GM21390 (cell line): ENCODE measurements around the gene FADD.
"Not testable (repeated sequence)": the region's sequence is repeated elsewhere in the genome, so short reads cannot be mapped to it uniquely, and the experiment has no call there.

ENCODE experiments used
- ATAC-seq: cut with Tn5 transposase; IDR thresholded peaks from one replicate; pipeline ENCODE4 v1.9.1; 2021; ENCODE audit not compliant: unreplicated experiment

The FADD gene

DNA sequence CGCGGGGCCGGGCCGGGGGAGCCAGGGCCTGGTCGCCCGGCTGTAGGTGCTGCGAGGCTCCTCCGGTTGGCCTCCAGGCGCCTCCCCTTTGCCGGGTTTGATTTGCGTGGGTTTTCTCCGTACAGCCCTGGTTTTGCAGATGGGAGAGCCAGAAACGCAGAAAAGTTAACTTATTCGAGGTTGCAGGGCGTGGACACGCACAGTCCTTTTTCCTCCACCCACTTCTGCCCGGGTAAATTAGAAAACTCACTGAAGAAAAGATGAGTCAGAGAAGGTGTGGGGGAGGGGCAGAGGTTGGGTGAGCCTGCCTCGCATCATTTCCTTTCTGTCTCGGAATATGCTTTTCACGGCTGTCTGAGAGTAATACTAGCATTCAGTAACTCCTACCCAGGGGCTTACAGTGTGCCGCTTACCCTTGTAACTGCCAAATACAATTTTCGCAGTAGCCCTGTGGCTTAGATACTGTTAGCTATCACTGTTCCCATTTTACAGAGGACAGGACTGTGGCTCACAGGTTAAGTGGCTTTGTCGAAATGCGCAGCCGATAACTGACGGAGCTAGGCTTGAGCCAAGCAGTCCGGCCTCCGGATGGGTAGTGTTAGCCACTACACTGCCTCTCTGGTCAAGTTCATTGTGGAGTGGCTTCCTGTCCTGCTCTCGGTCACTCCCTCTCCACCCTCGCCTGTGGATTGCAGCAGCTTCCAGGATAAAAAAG is 812 bp downstream of the FADD start:
- ATAC-seq, result peak; percentile 26

- no peak for ATAC-seq
These were observed 1.3 kb downstream of the FADD start for GRCh38 chr11:70204466-70204799.

DNA sequence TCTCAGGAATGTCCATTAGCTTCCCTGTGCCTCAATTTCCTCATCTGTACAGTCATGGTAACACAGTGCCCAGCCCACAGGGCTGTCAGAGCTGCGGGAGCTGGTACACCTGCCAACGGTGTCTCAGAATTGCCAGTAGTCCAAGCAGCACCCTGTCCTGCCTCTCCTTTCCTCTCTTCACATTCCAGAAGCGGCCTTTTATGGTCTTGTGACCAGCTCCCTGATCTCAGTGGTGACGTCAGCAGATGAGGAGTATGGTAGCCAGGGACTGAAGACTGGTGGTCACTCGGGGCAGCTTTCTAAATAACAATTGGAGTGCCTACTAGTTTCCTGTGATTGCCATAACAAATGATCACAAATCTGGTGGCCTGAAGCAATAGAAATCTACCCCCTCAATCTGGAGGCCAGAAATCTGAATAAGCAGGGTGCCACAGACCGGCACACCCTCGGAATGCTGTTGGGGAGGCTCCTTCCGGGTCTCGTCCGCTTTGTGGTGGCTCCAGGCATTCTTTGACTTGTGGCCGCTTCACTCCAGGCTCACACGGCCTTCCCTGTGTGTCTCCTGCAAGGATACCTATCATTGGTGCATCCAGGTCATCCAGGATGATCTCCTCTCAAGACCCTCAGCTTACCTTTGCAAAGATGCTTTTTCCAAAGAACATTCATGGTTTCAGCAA is 2.1 kb downstream of the FADD start:
- ATAC-seq, result no peak

DNA sequence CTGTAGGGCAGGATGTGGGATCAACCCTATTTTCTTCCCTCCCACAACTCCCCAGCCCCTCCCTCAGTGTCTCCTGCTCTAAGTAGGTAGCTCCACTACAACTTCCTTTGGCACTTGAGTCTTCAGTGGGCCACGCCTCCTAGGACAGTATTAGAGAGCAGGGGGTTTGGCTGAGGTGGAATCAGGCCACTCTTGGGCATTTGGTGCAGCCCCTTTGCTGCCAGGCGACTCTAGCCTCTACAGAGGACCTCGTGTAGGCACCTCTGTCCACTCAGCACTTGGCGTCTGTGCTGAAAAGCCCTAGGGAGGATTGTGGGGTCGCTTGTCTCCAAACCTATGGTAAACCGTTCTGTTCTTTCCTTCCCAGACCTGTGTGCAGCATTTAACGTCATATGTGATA is 2.7 kb downstream of the FADD start:
- no peak for ATAC-seq

DNA sequence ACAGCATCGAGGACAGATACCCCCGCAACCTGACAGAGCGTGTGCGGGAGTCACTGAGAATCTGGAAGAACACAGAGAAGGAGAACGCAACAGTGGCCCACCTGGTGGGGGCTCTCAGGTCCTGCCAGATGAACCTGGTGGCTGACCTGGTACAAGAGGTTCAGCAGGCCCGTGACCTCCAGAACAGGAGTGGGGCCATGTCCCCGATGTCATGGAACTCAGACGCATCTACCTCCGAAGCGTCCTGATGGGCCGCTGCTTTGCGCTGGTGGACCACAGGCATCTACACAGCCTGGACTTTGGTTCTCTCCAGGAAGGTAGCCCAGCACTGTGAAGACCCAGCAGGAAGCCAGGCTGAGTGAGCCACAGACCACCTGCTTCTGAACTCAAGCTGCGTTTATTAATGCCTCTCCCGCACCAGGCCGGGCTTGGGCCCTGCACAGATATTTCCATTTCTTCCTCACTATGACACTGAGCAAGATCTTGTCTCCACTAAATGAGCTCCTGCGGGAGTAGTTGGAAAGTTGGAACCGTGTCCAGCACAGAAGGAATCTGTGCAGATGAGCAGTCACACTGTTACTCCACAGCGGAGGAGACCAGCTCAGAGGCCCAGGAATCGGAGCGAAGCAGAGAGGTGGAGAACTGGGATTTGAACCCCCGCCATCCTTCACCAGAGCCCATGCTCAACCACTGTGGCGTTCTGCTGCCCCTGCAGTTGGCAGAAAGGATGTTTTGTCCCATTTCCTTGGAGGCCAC is 3.3 kb downstream of the FADD start:
- ATAC-seq, result no peak

GRCh38 chr11:70206982-70207376 is 3.9 kb downstream of the FADD start:
- no peak for ATAC-seq

DNA sequence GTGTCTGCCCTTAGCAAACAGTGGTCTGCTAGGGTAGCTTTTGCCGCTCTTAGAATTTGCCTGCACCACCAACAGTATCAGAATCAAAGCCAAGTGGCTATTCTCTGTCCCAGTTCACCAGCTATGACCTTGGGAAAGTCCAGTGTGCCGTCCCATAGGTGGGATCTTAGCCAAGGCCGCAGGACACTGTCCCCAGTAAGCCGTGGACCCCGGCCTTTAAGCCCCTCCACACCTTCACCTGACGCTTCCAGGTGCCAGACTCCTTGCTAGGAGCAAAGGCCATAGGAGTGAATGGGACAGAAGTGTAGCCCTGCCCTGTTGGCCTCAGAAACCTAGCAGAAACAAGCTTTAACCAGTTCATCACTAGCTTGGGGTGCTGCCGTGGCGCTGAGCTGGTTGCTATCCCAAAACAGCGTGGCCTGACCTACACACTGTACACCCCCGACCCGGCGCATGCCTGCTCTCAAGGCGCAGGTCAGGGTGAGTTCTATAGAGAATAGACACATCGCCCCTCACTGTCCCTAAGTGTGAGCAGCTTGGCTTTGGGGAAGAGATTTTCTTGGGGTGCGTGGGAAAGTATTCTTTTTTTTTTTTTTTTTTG is 4.5 kb downstream of the FADD start:
- ATAC-seq, result no peak

GRCh38 chr11:70209391-70209912 is 6.4 kb downstream of the FADD start:
- ATAC-seq, result no peak

DNA sequence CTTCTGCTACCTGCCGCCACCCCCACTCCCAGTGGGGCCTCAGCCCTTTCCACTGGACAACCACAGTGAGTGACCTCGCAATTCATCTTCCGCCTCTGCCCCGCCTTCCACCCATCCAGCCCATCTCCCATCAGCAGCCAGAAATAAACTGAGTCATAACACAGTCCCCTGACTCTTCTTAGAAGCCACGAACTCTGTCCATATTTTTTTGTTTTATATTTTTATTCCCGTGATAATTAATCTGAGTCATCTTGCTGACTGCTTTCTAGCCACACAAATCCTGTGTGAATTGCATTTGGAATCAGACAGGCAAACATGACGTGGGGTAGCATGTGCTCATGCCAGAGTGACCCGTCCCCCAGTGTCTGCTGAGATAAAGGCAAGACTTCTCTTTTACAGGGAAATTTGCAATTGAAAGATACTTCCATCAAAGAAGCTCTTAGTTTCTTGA is 7.0 kb downstream of the FADD start:
- ATAC-seq, result no peak

DNA sequence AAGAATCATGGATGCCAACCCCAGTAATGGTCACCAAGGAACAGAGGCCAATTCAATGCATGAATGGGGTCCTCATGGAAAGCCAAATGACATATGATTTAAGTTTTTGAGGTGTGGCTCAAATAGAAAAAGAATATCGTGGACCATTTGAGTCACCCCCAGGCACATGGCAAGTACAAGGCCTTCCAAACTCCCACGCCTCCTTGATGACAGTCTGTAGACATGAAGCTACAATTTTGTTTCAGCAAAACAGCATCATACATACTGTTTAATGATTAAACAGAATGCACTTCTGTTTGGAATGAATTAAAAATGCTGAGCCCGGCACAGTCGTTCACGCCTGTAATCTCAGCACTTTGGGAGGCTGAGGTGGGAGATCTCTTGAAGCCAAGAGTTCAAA is 7.4 kb downstream of the FADD start:
- ATAC-seq, result no peak

GRCh38 chr11:70212227-70212811 is 9.2 kb downstream of the FADD start:
- ATAC-seq, result no peak

DNA sequence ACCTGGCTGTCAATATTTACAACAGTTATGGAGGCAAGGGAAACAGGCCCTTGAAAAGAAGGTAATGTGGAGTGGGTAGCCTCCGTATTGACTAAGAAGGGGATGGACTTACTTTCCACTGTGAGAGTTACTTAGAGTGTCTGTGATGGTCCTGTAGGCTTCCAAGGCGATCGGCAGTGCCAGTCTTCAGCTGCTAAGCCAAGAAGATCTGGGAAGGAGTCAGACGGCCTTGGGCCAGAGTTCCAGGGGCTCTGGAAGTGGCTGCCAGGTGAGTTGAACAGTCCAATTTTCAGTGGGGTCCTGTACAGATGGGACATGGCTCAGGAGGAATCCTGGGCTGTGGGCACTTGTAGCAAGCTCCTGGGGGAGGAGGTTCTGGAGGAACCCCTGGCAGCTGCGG is 14.3 kb downstream of the FADD start:
- ATAC-seq, result not testable (repeated sequence)

DNA sequence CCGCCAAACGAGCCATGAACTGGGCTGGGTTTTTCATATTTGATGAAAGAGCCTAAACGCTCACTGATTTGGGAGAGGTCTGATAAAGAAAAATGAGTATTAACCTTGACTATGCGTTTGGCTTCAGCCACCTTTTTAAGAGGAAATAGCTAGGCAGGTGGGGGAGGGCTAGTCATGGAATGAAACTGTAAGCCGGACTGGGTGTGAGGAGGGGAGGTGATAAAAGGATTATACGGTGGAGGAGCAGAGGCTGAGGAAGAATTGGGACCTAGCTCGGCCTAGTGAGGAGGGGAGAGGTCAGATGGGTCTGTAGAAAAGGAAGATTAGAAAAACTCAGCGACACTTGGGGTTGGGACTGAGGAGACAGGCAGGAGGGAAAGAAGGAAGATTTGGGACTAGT is 15.0 kb downstream of the FADD start:
- not testable (repeated sequence) for ATAC-seq

DNA sequence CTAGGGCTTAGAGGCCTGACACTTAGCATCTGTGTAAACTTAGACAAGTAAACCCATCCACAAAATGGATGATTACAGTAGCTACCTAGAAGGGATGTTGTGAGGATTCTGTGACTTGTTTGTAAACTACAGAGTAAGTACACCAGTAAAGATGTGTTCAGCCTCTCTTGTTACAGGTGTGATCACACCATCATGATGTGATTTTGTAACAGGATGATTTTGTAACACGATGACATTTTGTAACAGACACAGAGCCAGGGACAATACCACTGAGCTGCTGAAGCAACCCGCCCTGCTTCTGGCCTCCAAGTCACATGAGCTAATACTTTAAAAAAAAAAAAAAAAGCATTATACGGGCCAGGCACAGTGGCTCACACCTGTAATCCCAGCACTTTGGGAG is 17.0 kb downstream of the FADD start:
- no peak for ATAC-seq

DNA sequence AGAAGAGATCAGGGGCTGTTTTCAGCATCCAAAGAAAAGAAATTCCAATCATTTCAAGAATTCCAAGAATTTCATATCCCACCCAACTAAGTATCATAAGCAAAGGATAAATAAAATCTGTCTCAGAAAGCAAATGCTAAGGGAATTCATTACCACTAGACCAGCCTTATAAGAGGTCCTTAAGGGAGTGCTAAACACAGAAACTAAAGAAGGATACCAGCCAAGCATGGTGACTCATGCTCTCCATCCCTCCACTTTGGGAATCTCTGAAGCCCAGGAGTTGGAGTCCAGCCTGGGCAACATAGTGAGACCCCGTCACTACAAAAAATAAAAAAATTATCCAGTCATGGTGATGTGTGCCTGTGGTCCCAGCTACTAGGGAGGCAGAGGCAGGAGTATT is 17.8 kb downstream of the FADD start:
- ATAC-seq, result no peak

DNA sequence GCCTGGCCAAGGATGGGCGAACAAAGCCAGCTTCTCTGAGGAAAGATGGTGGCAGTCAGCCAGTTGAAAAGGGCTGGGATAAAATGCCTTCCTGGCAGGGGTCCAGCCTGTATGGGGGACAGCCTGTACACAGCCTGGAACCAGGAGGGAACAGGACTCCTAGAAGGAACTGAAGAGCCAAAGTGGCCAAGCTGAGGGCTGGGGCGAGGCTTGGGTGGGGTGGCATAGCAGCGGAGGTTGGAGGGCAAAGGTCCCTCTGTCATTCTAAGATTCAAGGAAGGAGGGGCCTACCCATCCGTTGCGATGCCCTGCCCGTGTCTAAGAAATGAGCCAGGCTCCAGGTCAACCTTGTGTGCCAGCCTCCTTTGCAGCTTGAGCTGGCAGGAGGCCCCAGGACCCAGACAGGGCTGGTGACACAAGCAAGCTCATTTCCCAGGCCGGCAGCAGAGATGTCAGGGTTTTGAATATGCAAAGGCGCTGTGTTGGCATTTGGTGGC is 22.6 kb downstream of the FADD start:
- ATAC-seq, result no peak

DNA sequence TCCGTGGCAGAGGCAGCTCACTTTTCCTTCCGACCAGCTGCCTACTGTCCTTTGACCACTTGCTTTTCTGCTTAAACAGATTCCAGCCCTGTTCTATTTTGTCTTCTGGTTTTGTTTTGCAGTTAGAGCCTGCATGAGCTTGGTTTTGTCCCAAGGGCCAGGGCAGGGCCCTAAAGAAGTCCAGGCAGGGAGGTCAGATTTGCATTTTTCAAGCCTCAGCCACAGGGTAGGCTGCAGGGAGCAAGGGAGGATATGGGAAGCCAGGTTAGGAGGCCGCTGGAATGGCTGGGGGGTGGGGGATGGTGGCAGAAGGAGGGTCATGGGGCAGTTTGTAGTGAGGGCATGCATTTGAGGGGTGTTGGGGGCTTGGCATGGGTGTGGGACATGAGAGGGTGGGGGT is 23.1 kb downstream of the FADD start:
- ATAC-seq, result no peak

GRCh38 chr11:70226967-70227366 is 23.9 kb downstream of the FADD start:
- no peak for ATAC-seq

DNA sequence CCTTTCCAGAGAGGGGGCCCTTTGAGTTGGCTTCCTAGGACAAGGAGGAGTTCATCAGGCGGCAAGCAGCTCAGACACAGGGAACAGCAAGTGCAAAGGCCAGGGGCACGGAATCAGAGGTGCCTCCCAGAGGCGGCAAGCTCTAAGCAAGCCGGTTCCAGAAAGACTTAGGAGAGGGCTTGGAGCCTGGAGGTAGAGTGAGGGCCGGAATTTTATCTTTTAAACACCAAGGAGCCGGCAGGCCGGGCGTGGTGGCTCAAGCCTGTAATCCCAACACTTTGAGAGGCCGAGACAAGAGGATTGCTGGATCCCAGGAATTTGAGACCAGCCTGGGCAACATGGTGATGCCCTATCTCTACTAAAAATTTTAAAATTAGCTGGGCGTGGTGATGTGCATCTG is 26.6 kb downstream of the FADD start:
- no peak for ATAC-seq

DNA sequence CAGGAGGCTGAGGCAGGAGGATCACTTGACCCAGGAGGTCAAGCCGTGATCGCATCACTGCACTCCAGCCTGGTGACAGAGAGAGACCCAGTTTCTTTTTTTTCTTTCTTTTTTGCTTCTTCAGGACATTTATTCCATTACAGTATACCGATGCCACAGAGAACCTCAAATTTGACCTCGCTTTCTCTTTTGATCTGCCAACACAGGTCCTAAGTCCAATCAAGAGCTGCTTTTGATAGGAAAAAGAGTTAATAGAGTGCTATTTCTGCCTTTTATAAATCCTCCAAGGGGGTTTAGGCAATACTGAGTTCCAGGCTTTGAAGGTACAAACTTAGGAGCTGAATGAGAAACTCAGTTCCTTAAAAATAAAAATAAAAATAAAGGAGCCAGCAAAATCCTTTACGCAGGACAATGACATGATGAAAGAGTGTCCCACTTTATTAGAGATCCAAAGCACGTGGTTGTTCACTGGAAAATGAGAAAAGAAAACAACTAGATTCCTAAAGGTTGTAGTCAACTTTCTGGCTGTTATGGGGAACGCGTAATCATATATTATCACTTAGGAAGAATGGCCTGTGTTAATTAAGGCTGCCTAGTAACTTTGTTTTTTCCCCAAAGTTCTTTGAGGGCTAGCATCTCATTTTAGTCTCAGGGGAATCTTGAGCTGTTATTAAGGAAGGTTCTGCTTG is 27.2 kb downstream of the FADD start:
- ATAC-seq, result no peak
